ENCODE data around the gene MYL7.

GRCh38 chr7:44149571-44150465, 8.7 kb upstream of the MYL7 start:
- TF ChIP-seq CTCF (conservative IDR thresholded peaks at IDR 0.05; ENCODE audit: low read depth, low read length), result no peak
- no peak for TF ChIP-seq EZH2 (IDR thresholded peaks at IDR 0.05; ENCODE audit: borderline replicate concordance, low read depth, low read length, poor library complexity, severe bottlenecking)

All from A673 (cell line).